ENCODE data around the gene CDC73. TPM values are rescaled to one million over a fixed set of nuclear protein-coding genes. Genes with fewer than 3 reads are reported as not detected.
"Not testable (repeated sequence)": the region's sequence is repeated elsewhere in the genome, so short reads cannot be mapped to it uniquely, and the experiment has no call there.

The CDC73 gene
- total RNA-seq, 1 experiment from 2014 or later = 9.7 TPM

DNA sequence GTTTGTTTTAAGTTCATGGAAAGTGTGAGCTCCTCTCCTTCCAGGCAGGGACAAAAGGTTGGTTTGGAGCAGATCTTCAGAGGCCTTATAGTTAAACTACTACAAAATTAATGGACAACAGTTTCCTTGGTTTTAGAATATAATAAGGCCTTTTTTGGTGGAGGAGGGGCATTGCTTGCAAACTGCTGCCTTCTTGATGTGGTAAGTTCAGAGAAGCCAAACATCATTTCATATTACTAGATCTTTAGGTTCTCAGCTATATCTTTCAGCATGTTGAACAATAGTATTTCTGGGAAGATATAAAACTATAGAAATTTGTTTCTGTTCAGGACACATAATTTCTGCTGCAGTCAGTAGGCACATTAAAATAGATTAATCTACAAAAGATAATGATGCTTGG lies 162.4 kb downstream of the CDC73 start:
- no peak for DNase-seq (ENCODE audit: low spot score)

DNA sequence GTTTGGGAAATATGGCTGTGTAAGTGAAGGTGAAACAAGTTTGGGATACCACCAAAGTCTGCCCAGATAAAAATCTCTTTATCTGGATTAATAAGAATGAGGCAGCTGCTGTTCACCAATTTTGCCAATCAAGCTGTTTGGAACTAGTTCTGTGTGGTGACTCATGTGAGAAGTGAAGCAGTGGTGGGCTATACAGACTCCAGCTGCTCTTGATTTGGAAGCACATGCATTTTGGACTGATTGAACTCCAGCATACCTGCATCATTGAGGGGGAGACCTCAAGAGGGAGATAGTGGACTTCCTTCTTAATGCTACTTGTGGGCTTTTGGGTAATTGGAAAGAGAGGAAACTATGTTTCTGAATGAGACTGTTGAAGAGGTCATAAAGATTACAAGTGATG lies 163.8 kb downstream of the CDC73 start:
- DNase-seq (ENCODE audit: low spot score) = no peak

DNA sequence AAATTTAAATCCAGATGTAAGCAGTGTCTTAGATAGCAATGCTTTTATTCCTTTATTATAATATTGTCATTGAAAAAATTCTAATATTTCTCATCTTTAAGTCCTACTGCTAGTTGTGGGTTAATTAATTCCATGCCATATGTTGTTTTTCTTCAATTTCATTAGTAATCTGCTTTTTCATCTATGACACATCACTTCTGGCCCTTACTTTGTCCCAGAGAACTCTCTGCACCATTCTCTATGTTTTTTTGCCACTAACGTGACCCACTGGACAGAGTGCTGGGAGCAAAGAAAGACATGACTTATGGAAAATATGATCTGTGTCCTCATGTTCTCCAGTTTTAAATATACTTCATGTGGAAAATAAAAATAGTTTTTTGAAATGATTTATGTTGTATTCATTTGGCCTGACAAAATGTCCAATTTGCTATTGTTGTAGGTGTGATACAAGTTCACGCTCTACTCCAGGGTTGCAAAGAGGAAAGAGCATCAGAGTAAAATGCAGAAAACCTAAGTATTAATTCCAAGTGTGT lies 166.8 kb downstream of the CDC73 start:
- not testable (repeated sequence) for DNase-seq (ENCODE audit: low spot score)

DNA sequence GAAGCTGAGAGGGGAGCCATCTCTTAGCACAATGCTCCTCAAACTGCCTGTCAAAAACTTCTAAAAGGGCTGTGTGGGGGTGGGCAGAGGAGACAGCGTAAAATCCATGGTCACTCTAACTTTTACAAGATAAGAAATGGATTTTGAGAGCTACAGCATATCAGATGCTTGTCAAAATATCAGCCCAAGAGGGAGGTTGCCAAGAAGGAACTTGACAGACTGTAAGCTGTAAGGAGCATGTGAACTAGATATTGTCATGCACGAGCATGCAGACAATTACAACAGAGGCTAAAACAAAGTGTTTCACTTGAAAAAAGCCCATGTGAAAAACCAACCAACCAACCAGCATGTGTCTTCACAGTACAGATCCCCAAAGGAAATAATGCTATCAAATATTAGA lies 171.9 kb downstream of the CDC73 start:
- DNase-seq (ENCODE audit: low spot score) = no peak

DNA sequence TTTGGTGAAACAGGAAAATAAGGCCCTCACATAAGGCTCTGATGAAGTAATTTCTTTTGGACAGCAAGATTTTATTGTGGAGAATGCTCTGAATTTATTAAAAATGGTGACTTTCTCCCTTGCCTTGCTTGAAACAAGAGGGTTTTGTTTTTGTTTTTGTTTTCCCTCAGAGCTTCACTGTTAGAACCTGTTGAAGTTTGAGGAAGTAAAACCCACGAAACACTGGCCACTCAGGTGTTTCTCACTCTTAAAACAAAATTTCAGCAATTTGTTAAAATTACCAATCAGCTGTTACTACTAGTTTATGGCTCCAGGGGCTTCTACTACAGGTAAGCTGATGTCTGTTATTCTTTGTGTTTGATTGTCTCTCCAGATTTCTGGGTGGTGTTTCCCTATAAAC lies 177.2 kb downstream of the CDC73 start:
- DNase-seq (ENCODE audit: low spot score) = no peak

DNA sequence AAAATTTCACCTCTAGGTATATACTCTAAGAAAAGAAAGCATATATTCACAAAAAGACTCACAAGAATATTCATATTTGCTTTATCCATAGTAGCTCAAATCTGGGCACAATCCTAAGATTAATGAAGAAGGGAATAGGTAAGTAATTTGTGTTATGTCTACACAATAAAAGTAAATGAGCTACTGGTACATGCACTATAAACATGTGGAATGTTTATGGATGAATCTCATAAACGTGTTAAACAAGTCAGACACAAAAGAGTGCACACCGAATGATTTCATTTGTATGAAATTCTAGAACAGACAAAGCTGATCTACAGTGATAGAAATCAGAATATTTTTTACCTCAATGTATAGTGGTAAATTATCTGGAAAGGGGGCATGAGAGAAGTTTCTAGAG lies 179.9 kb downstream of the CDC73 start:
- no peak for DNase-seq (ENCODE audit: low spot score)

DNA sequence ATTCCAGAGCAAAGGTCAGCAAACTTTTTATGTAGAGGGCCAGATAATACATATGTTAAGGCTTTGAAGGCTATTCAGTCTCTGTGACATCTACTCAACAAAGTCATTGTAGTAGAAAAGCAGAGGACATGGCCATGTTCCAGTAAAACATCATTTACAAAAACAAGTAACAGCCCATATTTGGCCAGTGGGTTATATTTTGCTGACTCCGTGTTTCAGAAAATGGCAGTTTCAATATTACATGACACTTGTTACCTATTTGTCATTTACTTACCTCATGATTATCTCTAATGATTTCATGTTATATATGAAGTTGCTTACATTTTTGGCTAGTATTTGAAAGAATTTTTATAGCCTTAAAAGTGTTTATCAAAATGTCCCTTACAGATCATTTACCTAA lies 182.0 kb downstream of the CDC73 start:
- no peak for DNase-seq (ENCODE audit: low spot score)

Small RNA genes within 50 kb of the gene (small RNA-seq; reads per million reads assigned to genes)
- not detected for gene MIR1278

Other genes starting within 250 kb of the CDC73 start
- gene UCHL5, start 62.7 kb upstream of the CDC73 start, total RNA-seq (2014; rRNA removed; shearing (Covaris generic)) = 23.5 and 23.6 TPM in 2 replicates
- gene RO60, start 62.4 kb upstream of the CDC73 start, total RNA-seq (2014; rRNA removed; shearing (Covaris generic)) = 46.4 and 62.5 TPM in 2 replicates
- 9.2 and 16.6 TPM in 2 replicates for gene GLRX2, start 16.6 kb upstream of the CDC73 start, total RNA-seq (2014; rRNA removed; shearing (Covaris generic))
- not detected in 2 replicates for gene B3GALT2, start 64.6 kb downstream of the CDC73 start, total RNA-seq (2014; rRNA removed; shearing (Covaris generic))